Hematopoietic multipotent progenitor cell treated with erythropoietin and hydrocortisone succinate and interleukin-3 and kit ligand, for 15 days (in vitro differentiated cells): ENCODE results near the gene TMEM225B.
"Not testable (repeated sequence)": the region's sequence is repeated elsewhere in the genome, so short reads cannot be mapped to it uniquely, and the experiment has no call there.

Experiments
- DNase-seq: peaks from one replicate; pipeline ENCODE4 v3.0.0-alpha.2; 2015; ENCODE audit warnings: low spot score

The TMEM225B gene

DNA sequence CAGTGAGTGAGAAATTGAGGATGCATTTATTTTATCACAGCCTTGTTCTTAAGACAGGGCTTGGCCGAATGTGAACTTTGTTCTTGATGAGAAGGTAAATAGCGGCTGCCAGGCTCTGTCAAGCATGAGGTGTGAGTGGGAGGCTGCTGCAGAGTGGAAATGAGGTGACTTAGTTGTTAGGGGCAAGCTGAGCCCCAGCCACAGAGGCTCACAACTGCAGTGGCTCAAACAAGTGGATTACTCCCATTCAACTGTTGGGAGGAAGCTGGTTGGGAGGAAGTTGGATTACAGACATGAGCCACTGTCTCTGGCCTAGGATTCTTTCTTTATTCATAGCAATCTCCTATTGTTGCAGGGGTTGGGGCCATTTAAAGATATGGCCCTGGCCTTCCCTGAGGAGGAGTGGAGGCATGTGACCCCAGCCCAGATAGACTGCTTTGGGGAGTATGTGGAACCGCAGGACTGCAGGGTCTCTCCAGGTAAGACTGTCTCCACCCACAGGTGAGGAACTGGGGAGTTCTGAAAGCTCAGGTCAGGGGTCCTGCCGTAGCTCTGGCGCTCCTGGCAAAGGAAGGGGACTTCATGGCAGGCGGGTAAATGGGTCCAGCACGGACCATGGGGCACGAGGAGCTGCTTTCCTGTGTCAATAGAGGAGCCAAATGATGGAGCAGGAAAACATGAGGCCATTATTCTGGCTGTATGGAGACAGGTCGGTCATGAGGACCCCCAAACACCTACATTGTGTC lies 25.8 kb downstream of the TMEM225B start:
- no peak for DNase-seq

DNA sequence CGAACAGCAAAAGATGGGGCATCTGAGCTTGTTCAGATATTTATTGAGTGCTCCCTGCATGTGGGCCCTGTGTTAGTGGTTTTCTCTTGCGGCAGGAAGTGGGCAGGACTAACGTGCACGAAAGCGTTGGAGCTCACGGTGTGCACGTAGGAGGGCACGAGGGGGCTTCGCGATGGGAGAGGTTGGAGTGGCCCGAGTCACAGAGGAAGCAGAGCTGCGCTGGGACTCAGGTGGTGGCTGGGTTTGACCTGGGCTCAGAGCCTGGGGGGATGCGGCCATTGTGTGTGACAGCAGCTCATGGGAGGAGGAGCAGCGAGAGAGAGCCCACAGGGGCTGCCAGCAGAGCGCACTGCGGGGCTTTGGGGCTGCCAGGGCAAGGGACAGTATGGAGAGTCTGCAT lies 26.4 kb downstream of the TMEM225B start:
- no peak for DNase-seq

DNA sequence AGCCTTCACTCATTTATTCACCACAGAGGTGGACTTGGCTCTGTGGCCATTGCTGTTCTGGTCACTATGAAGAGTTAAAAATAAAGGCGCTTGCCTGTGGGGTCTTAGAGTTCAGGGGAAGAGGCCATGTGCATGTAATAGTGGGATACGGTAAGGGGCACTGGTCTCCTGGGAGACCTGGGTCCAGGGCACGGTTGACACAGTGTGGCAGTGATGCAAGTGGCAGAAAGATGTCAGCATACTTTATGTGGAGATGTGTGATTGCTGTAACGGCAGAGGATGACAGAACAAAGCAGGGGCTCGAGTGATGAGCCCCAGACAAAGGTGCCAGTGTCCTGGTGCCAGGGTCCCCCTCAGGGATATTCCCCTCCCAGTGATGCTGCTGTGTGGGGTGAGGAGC lies 27.3 kb downstream of the TMEM225B start:
- DNase-seq: no peak

DNA sequence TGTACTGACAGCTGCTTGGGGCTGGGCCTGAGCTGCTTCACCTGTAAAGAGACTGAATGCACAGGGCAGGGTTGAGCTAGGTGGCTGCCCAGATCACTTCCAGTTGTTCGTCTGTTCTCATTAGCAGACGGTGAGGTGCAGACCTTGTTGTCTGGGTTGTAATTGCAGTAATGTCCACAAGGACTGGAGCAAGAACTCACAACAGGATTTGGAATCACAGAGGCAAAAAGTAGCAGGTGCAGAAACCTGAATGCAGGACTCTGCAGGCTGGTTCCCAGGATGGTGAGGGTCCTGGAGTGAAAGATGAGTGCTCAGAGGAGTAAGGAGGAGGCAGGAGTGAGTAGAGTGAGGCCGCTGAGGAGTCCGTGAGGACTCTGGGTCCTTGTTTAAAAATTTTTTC lies 27.9 kb downstream of the TMEM225B start:
- DNase-seq: no peak

DNA sequence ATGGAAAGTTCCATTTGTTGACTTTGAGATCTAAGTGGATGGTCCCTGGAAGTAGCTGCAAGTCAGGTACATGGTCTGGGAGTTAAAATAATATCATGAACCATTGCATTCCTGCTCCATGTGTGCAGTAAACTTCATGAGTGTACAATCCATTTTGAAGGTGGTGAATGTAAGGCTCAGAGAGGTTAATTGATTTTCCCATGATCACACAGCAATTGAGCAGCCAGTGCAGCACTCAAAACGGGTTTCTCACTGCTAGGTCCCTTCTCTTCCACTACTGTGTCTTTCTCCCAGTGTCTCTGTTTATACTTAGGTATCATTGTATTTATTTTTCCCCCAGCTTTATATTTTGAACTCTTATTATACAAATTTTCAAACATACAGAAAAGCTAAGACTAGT lies 28.6 kb downstream of the TMEM225B start:
- no peak for DNase-seq

DNA sequence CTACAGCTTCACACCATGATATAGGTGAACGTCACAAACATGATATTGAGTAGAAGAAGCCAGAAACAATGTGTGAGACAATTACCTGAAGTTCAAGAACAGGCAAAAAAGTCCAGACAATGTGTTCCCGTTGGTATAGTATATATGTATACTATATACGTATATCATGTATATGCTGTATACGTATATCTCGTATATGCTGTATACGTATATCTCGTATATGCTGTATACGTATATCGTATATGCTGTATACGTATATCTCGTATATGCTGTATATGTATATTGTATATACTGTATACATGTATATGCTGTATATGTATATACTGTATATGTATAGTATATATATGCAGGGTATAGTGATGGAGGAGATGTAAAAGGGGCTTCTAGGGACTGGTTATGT lies 29.4 kb downstream of the TMEM225B start:
- DNase-seq: no peak

DNA sequence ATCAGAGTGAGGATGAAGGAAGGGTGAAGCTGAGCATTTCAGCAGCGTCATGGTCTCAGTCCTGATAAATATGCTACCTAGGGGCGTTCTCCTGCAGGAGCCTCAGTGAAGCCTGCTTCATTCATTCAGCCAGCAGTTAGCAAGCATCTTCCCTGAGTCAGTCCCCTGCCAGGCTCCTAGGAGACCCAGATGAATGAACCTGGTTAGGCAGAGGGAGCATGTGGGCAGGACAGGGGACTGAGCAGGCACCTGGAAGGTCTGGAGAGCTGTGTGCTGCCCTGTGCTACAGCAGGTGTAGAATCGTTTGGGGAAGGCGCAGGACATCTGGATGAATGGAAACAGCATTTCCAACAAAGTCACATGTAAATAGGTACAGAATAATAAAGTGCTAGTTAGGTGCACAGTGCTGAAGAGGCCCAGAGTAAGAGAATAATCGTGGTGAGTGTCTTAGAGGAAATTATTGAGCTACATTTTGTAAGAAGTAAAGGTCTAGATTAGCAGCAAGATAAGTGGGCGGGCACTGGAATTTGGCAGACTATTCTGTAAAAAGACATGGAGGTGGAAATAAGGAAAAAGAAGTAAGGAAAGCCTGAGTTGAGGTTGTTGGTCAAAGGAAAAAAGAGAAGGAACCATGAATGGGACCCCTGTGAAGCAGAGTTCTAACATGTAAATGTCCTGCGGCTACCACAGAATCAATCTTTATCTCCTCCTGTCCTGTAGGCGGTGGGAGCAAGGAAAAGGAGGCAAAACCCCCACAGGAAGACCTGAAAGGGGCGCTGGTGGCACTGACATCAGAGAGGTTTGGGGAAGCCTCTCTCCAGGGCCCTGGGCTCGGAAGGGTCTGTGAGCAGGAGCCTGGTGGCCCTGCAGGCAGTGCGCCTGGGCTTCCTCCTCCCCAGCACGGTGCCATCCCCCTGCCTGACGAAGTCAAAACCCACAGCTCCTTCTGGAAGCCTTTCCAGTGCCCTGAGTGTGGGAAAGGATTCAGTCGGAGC lies 30.7 kb downstream of the TMEM225B start:
- DNase-seq: no peak

DNA sequence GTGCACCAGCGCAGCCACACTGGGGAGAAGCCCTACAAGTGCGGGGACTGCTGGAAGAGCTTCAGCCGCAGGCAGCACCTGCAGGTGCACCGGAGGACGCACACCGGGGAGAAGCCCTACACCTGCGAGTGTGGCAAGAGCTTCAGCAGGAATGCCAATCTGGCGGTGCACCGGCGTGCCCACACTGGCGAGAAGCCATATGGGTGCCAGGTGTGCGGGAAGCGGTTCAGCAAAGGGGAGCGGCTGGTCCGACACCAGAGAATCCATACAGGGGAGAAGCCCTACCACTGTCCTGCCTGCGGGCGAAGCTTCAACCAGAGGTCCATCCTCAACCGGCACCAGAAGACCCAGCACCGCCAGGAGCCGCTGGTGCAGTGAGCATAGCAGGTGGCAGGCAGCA lies 31.6 kb downstream of the TMEM225B start:
- DNase-seq: no peak

DNA sequence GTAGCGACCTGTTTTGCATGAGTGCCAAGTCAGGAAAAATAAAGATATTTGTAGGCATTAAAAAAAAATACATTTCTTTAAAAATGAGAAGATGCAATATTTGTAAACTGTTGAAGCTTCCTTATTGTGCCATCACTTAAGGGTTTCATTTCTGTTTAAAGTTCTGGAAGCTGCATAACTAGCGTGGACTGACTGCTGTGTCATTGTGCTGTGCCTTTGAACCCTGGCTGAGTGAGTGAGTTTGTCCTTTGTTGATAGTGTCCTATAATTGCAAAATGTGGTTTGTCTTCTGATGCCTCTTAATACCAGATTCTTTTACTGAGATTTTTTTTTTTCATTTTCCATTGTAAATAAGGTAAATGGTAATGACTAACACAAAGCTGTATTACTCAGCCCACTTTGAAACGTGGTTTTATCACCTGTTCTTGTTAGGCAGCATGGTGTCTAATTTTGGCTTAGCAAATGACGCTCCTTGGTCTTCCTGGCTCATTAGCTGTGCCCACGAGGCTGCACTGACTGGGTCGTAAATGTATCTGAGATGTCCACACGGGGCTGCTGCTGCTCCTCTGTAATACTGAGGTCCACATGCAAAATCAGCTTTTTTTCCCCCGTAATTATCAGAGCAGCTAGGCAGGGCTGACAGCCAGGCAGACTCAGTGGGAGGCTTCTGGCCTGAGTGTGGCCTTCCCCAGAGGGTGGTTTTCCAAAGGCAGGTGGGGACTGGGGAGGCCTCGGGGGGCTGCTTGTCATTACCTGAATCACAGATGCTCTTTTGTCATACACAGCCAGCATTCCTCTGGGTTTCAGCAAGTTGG lies 33.4 kb downstream of the TMEM225B start:
- peak; percentile 39 for DNase-seq

DNA sequence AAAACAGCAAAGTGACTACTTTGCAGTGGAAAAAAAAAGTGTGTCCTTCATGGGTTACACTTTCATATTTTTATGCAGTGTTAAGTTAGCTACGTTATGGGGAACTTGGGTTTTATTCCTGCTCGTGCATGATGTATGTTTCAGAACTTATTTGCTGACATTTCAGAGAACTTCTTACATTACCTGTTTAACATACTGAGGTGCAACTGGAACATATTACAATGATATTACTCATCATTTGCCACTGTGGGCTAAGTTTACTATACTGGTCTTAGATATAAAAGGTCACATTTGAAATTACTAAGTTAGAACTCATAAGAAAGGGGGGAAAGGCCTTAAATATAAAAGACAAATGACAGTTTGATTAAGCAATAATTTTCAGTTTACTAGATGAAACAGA lies 39.3 kb downstream of the TMEM225B start:
- DNase-seq: not testable (repeated sequence)

DNA sequence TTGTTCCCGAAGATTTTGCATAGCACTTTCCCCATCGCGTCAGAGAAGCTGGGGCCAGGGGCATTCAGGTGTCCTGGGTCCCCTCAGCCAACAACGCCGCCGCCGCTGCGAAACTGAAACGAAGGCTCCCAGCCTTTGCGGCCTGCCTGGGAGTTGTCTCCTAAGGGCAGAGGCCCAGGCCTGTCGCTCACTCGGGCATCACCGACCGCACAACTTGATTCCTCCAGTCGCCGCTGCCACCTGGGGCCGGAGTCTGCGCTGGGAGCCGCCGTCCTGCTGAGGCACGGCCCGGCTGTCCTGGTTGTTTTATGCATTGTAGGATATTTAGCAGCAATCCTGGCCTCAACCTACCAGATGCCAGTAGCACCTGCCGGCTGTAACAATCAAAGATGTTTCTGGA lies 40.7 kb downstream of the TMEM225B start:
- DNase-seq: no peak

DNA sequence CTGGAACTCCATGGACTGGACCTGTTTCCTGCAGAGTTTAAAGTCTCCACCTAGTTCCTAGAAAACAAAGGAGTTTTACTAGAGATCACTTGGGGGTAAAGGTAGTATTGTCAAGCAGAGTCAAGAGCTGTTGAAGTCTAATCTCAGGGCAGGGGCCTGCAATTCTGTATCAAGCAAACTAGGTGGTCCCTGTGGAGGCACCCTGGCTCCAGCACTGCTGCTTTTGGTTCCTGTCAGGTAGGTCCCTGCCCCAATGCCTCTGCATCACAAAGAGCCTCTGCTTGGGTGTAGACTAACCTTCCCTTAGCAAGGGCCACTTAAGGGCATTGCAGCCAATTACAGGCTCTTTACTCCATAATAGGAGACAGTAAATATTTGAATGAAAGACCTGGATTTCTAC lies 41.2 kb downstream of the TMEM225B start:
- no peak for DNase-seq

DNA sequence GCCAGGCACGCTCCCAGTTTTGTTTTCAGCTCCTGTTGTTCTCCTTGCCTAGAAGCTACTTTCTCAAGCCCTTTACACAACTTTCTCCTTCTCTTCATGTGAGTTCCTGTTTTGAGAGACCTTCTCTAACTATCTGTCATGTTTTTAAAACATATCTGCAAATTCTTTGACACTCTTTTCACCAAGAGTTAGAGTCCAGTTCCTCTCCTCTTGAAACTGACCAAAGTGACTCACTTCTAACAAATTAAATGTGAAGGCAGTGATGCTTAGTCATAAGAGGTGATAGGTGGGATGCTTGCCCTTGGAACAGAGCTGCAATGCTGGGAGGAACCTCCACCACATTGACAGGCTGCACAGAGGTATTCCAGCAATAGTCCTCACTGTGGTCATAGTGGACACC lies 44.0 kb downstream of the TMEM225B start:
- DNase-seq: no peak

DNA sequence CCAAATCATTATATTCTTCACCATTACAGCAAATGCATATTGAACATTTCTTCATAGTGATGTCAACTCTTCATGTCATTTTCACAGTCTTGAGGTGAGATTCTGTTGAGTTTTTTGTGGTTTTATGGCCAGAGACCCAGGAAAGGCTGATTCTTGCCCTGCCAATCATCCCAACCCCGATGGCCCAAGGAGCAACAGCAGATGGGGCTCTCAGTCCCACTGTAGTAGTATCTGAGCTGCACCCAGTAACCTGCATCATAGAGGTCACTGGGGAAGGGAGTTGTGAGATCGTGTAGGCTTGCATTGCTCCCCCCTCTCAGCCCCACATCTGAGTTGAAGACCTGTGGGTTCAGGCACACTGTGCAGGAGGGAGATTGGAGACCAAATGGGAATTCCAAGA lies 45.4 kb downstream of the TMEM225B start:
- no peak for DNase-seq

DNA sequence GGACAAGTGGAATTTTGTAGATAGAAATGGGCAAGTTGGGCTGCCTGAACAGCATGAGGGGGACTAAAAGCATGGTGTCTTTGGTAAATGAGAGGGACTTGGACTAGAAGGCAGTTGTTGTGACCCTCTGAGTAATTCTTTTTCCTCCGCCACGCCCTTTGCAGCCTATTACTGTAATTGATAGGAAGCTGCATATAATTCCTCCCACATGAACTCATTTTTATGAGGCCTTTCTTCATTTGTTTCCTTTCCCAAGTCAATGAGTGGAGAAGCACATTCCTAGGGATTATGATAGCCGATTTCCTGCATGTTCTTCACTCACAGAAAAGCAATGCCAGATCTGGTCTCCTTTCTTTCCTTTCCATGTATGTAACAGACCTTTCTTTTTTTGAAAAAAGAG lies 46.4 kb downstream of the TMEM225B start:
- DNase-seq: no peak

DNA sequence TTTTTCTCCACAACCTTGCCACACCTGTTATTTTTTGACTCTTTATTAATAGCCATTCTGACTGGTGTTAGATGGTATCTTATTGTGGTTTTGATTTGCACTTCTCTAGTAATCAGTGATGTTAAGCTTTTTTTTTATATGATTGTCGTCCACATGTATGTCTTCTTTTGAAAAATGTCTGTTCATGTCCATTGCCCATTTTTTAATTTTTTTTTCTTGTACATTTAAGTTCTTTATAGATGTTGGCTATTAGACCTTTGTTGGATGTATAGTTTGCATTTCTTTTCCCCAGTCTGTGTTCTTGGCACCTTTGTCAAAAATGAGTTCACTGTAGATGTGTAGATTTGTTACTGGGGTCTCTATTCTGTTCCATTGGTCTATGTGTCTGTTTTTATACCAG lies 47.5 kb downstream of the TMEM225B start:
- DNase-seq: no peak

DNA sequence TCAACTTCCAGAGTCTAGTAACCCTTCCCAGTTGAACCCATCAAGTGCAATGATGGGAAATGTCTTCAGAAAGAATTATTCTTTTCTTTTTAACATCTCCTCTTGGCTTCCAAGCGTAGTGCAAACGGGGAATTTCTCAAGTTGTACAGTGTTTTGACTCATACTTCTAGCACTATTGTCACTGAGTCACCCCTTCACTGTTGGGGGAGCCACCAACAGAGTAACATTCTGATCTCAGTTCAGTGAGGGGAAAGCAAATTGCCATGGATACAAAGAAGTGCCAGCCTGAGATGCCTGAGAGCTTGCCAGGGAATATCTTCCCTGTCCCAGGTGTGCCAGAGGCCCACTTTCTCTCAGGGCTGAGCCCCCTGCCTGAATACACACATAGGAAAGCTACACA lies 50.8 kb downstream of the TMEM225B start:
- DNase-seq: no peak

DNA sequence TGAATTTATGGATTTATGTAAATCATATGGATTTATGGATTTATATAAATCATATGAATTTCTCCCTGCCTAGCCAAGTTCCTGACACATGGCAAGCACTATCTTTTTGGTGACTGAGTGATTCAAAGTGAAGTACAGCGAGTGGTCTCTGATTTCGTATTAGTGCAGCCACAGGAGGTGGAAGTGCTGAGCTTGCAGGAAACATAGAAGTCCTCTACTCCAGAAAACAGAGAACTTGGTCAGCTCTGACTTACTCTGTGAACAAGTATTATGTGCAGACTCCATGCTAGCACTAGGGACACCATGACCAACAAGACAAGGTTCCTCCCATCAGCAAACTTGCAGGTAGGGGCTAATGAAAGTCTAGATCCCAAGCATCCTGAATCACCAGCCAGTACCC lies 53.2 kb downstream of the TMEM225B start:
- DNase-seq: no peak

DNA sequence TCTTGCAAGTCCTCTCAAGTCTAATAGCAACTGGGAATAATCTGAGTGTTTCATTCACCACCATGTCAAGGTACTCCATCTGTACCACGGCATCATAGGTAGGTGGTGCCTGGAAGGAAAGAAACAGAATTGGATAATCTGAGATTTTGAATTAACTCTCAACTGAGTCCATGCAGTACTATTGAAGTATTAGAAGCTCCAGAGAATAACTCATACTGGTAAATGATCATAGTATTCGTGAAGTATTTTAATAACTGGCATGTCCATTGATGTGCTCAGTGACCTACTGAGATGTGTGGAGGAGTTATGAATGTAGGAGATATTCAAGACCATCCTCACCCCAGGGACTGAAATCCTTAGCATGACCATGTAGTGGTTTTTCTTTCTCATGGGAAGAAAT lies 54.6 kb downstream of the TMEM225B start:
- DNase-seq: no peak

DNA sequence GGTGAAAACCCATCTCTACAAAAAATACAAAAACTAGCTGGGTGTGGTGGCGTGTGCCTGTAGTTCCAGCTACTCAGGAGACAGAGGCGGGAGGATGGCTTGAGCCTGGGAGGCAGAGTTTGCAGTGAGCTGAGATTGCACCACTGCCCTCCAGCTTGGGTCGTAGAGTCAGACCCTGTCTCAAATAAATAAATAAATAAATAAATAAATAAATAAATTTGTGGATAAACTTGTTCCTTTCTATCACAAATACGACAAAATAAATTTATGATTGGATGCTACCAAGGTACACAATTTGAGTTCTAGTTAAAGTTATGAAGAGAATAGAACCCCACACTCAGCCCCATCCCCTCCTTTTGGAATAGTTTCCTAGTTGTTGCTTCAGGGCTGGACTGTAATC lies 55.2 kb downstream of the TMEM225B start:
- DNase-seq: not testable (repeated sequence)

DNA sequence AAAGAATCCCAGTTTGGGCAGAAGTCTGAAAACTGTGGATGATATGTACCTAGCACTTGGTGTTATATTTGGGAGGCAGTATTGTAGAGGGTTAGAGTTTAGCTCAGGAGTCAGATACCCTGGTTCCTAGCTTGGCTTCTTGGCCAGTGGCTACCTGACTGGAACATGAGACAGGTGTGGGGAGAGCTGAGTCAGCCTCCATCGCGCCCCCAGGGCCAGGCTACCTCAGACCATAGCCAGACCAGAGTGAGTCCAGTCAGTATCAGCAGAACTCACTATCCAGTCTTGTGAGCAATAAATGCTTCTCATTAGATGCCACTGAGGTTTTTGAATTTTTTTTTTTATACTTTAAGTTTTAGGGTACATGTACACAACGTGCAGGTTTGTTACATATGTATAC lies 55.7 kb downstream of the TMEM225B start:
- DNase-seq: no peak

DNA sequence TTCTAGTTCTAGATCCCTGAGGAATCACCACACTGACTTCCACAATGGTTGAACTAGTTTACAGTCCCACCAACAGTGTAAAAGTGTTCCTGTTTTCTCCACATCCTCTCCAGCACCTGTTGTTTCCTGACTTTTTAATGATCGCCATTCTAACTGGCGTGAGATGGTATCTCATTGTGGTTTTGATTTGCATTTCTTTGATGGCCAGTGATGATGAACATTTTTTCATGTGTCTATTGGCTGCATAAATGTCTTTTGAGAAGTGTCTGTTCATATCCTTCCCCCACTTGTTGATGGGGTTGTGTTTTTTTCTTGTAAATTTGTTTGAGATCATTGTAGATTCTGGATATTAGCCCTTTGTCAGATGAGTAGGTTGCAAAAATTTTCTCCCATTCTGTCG lies 56.6 kb downstream of the TMEM225B start:
- DNase-seq: not testable (repeated sequence)
